Stimulated activated CD8-positive, alpha-beta memory T cell treated with anti-CD3 and anti-CD28 coated beads, Interleukin-4, amount 100 ng/mL, for 24 hours (primary cell): ENCODE data around the gene MMP21.

ENCODE experiments used
- DNase-seq: peaks from one replicate; pipeline ENCODE4 v3.0.0-alpha.2; 2020; ENCODE audit warnings: low read depth

Gene MMP21

GRCh38 chr10:125792342-125793300, 17.0 kb upstream of the MMP21 start:
- DNase-seq: no peak

- DNase-seq: no peak
These were observed 12.8 kb upstream of the MMP21 start for GRCh38 chr10:125788156-125789034.

GRCh38 chr10:125785791-125786190, 10.2 kb upstream of the MMP21 start:
- DNase-seq: no peak

GRCh38 chr10:125783957-125784356, 8.3 kb upstream of the MMP21 start:
- DNase-seq: no peak

GRCh38 chr10:125783408-125783807, 7.8 kb upstream of the MMP21 start:
- no peak for DNase-seq

- DNase-seq: no peak
These were observed 7.0 kb upstream of the MMP21 start for GRCh38 chr10:125782616-125783015.

- no peak for DNase-seq
These were observed 6.4 kb upstream of the MMP21 start for GRCh38 chr10:125782054-125782453.

- no peak for DNase-seq
These were observed 5.8 kb upstream of the MMP21 start for GRCh38 chr10:125781374-125781773.

GRCh38 chr10:125779403-125780327, 4.0 kb upstream of the MMP21 start:
- no peak for DNase-seq

- DNase-seq: no peak
These were observed 2.9 kb upstream of the MMP21 start for GRCh38 chr10:125778556-125778955.

GRCh38 chr10:125777806-125778205, 2.2 kb upstream of the MMP21 start:
- DNase-seq: no peak

GRCh38 chr10:125774581-125775191, 935 bp downstream of the MMP21 start:
- DNase-seq: no peak

- DNase-seq: no peak
These were observed 1.7 kb downstream of the MMP21 start for GRCh38 chr10:125773687-125774543.

GRCh38 chr10:125772864-125773180, 2.8 kb downstream of the MMP21 start:
- no peak for DNase-seq

- DNase-seq: no peak
These were observed 3.3 kb downstream of the MMP21 start for GRCh38 chr10:125772112-125772863.

GRCh38 chr10:125770844-125771243, 4.8 kb downstream of the MMP21 start:
- DNase-seq: no peak

- DNase-seq: no peak
These were observed 6.4 kb downstream of the MMP21 start for GRCh38 chr10:125769175-125769574.

GRCh38 chr10:125768219-125768855, 7.3 kb downstream of the MMP21 start:
- no peak for DNase-seq

- no peak for DNase-seq
These were observed 9.1 kb downstream of the MMP21 start for GRCh38 chr10:125766511-125766910.
